GM23248 (cell line): ENCODE data around the gene ADARB1.

Experiments used
- EZH2 ChIP-seq: fragments of 200-600 bp; sonication (generic); IDR thresholded peaks from 2 replicates; pipeline ENCODE4 v1.6.1; 2018; ENCODE audit warnings: antibody characterized with exemption, mild to moderate bottlenecking; ENCODE audit not compliant: insufficient read depth, poor library complexity, severe bottlenecking
- EZH2phosphoT487 ChIP-seq: fragments of 200-600 bp; sonication (generic); IDR thresholded peaks from 2 replicates; pipeline ENCODE4 v1.6.1; 2018; ENCODE audit warnings: antibody characterized with exemption, moderate library complexity, mild to moderate bottlenecking, low read depth; ENCODE audit not compliant: insufficient read depth

DNA sequence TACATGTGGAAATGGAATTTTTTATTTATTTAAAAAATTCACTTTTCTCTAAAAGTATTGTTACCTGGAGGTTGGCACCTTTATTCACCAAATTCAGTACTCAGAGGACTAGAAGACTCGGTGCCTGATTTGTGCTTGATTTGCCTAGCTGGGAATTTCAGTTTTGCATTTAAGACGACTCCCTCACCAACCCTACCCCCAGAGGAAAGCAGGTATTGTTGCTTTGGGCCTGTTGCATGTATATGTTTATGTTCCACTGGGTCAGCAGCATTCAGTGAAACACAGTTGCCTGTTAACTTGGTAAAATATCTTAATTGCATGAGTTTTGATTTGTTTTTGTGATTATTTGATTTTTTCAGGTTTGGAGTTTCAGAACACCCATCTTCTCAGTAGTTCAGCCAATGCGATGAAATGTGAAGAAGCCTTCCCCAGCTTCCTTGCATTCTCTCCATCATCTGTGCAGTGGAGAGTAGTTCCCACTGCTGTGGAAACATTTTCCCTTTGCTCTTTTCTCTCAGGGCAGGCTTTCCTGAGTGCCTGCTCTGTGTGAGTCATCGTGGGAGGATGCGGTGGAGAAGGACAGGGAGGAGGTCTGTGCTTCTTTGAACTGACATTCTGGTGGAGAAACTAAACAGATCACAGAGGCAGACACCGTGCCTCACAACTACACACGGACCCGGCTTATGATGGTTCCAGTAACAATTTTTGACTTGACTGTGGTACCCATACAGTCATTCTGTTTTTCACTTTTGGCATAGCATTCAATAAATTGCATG lies 6.4 kb downstream of the ADARB1 start:
- TF ChIP-seq EZH2phosphoT487 (no peak), EZH2 (no peak)
